Spinal cord (tissue), 10 donors: ENCODE data around the gene REC114. TPM values are rescaled to one million over a fixed set of nuclear protein-coding genes. Genes with fewer than 3 reads are reported as not detected.
A peak's percentile ranks its signal among the peaks of the same experiment; 100 is the strongest.

Experiments used
- DNase-seq, 6 donors: peaks; one replicate each; pipeline versions ENCODE4 v3.0.0 to v3.0.0-alpha.2; 2013 to 2015; ENCODE audit warnings: low spot score in 6 of 6, low read depth in 4 of 6
- H3K27ac ChIP-seq: one replicate; pipeline ENCODE4 v1.5.1; 2013; ENCODE audit warnings: low read depth, low read length, control low read depth
- H3K27me3 ChIP-seq: one replicate; pipeline ENCODE4 v1.6.1; 2013; ENCODE audit warnings: low read length; ENCODE audit not compliant: control insufficient read depth, insufficient read depth
- H3K36me3 ChIP-seq: one replicate; pipeline ENCODE4 v1.6.1; 2013; ENCODE audit warnings: low read length; ENCODE audit not compliant: control insufficient read depth, insufficient read depth
- H3K4me1 ChIP-seq: one replicate; pipeline ENCODE4 v1.6.1; 2013; ENCODE audit warnings: low read length; ENCODE audit not compliant: control insufficient read depth, insufficient read depth
- H3K4me3 ChIP-seq: one replicate; pipeline ENCODE4 v1.5.1; 2013; ENCODE audit warnings: low read depth, low read length, control low read depth
- H3K9me3 ChIP-seq: one replicate; pipeline ENCODE4 v1.6.1; 2013; ENCODE audit warnings: low read length; ENCODE audit not compliant: control insufficient read depth, insufficient read depth
- WGBS: methylation state at CpG from one replicate; pipeline ENCODE4 v1.1.5; 2013; ENCODE audit warnings: missing lambda C conversion rate; ENCODE audit not compliant: insufficient coverage; 5-methylcytosine and 5-hydroxymethylcytosine counted together
- polyA plus RNA-seq, 2 donors: library from polyadenylated mRNA; unstranded; fragments of 120-200 nt; gene quantifications; one replicate each; pipeline ENCODE4 v1.2.1, GENCODE V29; 2013; ENCODE audit not compliant: insufficient read length in 2 of 2
- total RNA-seq, 2 donors: library from RNA; depleted of rRNA in 1 of 2; stranded (reverse); fragments of 120-200 nt in 1 of 2; fragments of >200 nt in 1 of 2; gene quantifications; one replicate each; pipeline versions ENCODE4 v1.2.3 to v1.2.4, GENCODE V29; 2013 to 2014
- donor health status: healthy.

The REC114 gene
- total and polyA plus RNA-seq, 4 donors, result not detected

DNA sequence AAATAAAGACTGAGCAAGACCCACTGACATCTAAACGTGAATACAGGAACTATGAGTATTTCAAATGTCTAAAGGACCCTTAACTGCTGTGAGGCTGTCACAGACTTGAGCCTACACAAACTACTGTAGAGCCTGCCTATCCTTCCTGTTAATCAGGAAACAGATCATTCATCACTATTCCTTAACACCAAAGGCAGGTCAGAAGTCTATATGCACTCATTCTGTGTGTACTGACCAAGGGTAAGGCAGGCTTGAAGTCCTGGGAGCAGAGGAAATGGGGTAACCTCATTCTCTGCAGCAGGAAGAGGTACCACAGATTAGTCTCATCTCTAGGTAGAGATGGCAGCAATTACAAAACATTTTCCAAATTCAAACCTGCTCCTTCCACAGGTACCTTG lies 159.5 kb downstream of the REC114 start:
- 14% methylated on average over 1 of the region's 1 CpG for WGBS
- Histone ChIP-seq H3K27me3 (no peaks in the 10 kb centered on the region), H3K4me3 (no peak overlapping the region)

DNA sequence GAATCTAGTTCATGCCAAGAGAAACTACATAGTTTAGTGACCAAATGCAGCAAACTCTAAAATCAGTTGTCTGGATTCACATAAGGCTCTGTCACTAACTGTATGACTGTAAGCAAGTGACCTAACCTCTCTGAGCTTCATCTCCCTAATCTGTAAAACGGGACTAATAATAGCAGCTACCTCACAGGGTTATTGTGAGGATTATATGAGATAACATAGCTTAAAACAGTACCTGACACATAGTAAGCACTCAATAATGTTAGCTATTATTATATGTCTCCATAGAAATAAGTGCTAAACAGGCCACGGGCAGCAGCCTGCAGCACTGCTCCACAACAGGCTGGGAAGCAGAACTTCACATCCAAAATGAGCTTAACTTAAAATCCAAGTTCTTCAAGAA lies 160.0 kb downstream of the REC114 start:
- peaks cover 9% of the 10 kb centered on the region for H3K4me1 ChIP-seq
- no peaks in the 10 kb centered on the region for H3K27me3 ChIP-seq
- WGBS, result no CpG with 5 or more reads among the region's 2 CpGs
- no peak for DNase-seq
- H3K36me3 ChIP-seq, result no peaks in the 10 kb centered on the region
- no peak overlapping the region for H3K4me3 ChIP-seq
- no peaks in the 10 kb centered on the region for H3K9me3 ChIP-seq
- H3K27ac ChIP-seq, result no peak overlapping the region

More for the DNA sequence above, 159.5 kb downstream of the REC114 start:
- peaks cover 9% of the 10 kb centered on the region for H3K4me1 ChIP-seq
- H3K36me3 ChIP-seq, result no peaks in the 10 kb centered on the region
- H3K9me3 ChIP-seq, result no peaks in the 10 kb centered on the region
- H3K27ac ChIP-seq, result no peak overlapping the region
- no peak for DNase-seq

DNA sequence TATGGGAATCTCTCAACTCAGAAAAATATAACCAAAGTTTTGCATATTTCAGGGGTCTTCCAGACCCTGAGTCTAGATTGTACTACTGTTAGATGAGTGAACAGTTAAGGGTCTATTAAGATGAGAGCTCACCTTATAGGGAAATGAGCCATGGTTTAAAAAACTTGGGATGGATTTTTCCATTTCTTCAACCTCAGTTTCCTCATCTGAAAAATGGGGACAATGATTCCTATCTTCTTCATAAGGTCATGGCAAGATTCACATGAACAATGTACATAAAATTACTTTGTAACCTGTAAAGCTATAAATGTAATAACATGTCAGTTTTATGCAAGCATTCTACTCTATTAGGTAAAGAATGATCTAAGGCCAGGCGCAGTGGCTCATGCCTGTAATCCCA lies 161.5 kb downstream of the REC114 start:
- no peaks in the 10 kb centered on the region for H3K27me3 ChIP-seq
- WGBS, result 100% methylated on average over 1 of the region's 1 CpG
- H3K9me3 ChIP-seq, result no peaks in the 10 kb centered on the region
- no peak for DNase-seq
- H3K4me1 ChIP-seq, result peaks cover 9% of the 10 kb centered on the region
- H3K4me3 ChIP-seq, result no peak overlapping the region
- H3K36me3 ChIP-seq, result no peaks in the 10 kb centered on the region
- H3K27ac ChIP-seq, result no peak overlapping the region

DNA sequence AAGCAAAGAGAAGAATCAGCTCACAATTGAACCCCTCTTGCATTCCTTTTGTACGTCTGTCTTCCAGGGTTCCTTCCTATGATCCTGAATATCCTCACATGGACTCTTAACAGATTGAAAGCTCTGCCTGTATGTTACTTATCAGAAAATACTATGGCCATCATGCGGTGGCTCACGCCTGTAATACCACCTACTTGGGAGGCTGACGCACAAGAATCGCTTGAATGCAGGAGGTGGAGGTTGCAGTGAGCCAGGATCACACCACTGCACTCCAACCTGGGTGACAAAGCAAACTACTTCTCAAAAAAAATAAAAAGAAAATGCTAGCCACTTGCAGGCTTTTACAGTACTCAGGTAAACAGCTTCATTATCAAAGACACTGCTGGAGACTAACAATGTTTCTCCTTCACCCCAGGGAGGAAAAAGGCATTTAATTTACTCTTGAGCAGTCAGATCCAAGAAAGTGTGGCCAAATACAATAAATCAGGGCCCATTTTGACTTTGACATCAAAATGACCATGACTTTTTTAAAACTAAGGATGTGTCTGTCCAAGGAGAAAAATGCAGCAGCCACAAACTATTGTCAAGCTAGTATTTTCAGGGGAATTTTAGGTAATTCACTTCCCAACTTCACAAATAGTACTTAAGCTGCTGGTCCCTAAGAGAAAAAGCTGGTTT lies 162.9 kb downstream of the REC114 start:
- DNase-seq, result peak in 2 of 6 donors; percentile 11 to 35
- no peak overlapping the region for H3K4me3 ChIP-seq
- H3K4me1 ChIP-seq, result peaks cover 9% of the 10 kb centered on the region
- H3K9me3 ChIP-seq, result no peaks in the 10 kb centered on the region
- no peaks in the 10 kb centered on the region for H3K27me3 ChIP-seq
- H3K36me3 ChIP-seq, result no peaks in the 10 kb centered on the region
- H3K27ac ChIP-seq, result no peak overlapping the region
- WGBS, result 87% methylated on average over 3 of the region's 5 CpGs

DNA sequence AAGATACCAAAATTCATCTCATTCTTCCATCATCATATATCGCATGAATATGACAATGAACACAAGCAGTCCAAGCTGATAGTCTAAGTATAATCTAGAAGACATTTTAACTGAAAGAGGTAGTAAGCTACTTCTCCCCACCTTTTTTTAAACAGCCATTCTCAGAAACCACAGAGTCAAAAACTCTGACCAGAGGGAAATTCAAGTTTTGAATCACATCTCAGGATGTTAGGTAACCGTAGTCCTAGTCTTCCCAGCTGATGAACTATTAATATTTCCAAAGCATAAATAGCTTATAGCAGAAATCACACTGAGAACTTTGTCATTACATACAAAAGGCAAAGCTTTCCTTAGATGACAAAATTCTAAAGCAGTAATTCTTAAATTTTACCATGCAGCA lies 164.4 kb downstream of the REC114 start:
- no CpG with 5 or more reads among the region's 2 CpGs for WGBS

DNA sequence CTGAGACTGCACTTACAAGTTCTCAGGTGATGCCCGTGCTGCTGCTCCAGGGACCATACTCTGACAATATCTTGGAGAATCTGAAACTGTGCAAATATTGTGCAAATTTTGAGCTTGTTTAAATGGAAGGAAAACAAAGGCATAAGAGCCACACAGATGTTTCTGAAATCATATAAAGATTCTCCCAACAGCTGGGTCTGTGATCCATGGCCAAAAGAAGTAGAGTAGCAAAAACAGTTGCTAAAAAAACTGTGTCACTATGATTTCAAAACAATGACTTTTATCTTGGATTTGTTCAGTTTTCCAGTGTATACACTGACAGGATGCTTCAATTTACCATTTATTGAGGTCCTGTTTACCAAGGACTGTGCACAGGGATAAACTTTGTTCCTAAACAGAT lies 164.9 kb downstream of the REC114 start:
- no peak overlapping the region for H3K4me3 ChIP-seq
- DNase-seq, result no peak
- no peaks in the 10 kb centered on the region for H3K9me3 ChIP-seq
- no peaks in the 10 kb centered on the region for H3K27me3 ChIP-seq
- 71% methylated on average over 1 of the region's 1 CpG for WGBS
- H3K27ac ChIP-seq, result no peak overlapping the region
- no peaks in the 10 kb centered on the region for H3K36me3 ChIP-seq
- no peaks in the 10 kb centered on the region for H3K4me1 ChIP-seq

More for the DNA sequence above, 164.4 kb downstream of the REC114 start:
- Histone ChIP-seq H3K4me1 (no peaks in the 10 kb centered on the region), H3K27me3 (no peaks in the 10 kb centered on the region), H3K27ac (no peak overlapping the region), H3K9me3 (no peaks in the 10 kb centered on the region), H3K4me3 (no peak overlapping the region), H3K36me3 (no peaks in the 10 kb centered on the region)
- DNase-seq, result no peak

DNA sequence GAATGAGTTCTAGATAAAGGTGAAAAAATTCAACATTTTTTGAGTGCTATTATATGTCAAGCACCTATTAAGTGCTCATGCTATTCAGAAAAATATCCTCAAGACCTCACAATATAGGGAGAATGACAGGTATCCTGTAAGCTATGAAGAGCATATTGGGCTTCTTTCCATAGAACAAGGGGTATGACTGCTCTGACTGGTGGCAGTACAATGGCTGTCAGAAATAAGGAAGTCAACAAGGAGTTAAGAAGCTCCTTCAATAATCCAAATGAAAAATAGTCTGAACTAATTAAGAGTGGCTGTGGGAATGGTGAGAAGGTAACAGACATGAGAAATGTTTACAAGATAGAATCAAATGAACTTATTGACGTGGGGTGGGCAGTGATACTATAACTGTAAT lies 165.5 kb downstream of the REC114 start:
- H3K9me3 ChIP-seq, result no peaks in the 10 kb centered on the region
- WGBS, result 93% methylated on average over 1 of the region's 1 CpG
- no peak overlapping the region for H3K27ac ChIP-seq
- no peaks in the 10 kb centered on the region for H3K4me1 ChIP-seq
- H3K4me3 ChIP-seq, result no peak overlapping the region
- no peaks in the 10 kb centered on the region for H3K27me3 ChIP-seq
- H3K36me3 ChIP-seq, result no peaks in the 10 kb centered on the region
- DNase-seq, result no peak

DNA sequence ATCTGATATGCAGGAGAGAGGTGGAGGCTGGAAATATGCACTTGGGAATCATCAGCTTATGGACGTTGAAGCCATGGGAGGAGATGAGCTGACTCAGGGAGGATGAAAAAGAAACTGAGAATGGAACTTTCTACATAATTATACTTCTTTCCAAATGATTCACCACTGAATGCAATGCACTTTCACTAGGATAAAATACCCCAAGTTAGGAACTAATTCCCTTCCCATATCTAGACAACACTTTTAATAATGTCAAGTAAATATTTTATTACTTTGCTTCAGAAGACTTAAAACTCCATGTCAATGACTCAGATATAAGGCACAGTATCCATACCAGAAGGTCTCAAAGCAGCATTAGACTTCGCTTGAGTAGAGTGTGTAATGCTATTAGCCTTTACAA lies 166.0 kb downstream of the REC114 start:
- no CpG with 5 or more reads among the region's 2 CpGs for WGBS
- no peak overlapping the region for H3K4me3 ChIP-seq
- no peak for DNase-seq
- H3K27ac ChIP-seq, result no peak overlapping the region
- H3K9me3 ChIP-seq, result no peaks in the 10 kb centered on the region
- H3K27me3 ChIP-seq, result no peaks in the 10 kb centered on the region
- H3K4me1 ChIP-seq, result no peaks in the 10 kb centered on the region
- no peaks in the 10 kb centered on the region for H3K36me3 ChIP-seq

Other genes starting within 250 kb of the REC114 start
- 1 to 10 TPM; 1.2 to 3.5 TPM for gene HCN4, start 74.2 kb upstream of the REC114 start, total RNA-seq
- 1 to 10 TPM; 7.9 to 9.0 TPM for gene HCN4, start 74.2 kb upstream of the REC114 start, polyA plus RNA-seq
- 100 to 1,000 TPM; 138 to 183 TPM for gene NPTN, start 190.2 kb downstream of the REC114 start, total RNA-seq
- 100 to 1,000 TPM; 233 to 235 TPM for gene NPTN, start 190.2 kb downstream of the REC114 start, polyA plus RNA-seq
- gene CD276, start 241.2 kb downstream of the REC114 start, total RNA-seq, result 10 to 100 TPM; 35.7 to 40.9 TPM
- gene CD276, start 241.2 kb downstream of the REC114 start, polyA plus RNA-seq, result 100 to 1,000 TPM; 110 to 125 TPM